HG02840 (cell line): ENCODE measurements around the gene COG3.

Source experiments
- ATAC-seq: cut with Tn5 transposase; IDR thresholded peaks from one replicate; pipeline ENCODE4 v1.9.1; 2021; ENCODE audit warnings: mild to moderate bottlenecking, moderate library complexity, moderate number of reproducible peaks; ENCODE audit not compliant: unreplicated experiment, low FRiP score

Gene COG3

GRCh38 chr13:45445053-45445452 lies 19.7 kb upstream of the COG3 start:
- ATAC-seq = no peak

DNA sequence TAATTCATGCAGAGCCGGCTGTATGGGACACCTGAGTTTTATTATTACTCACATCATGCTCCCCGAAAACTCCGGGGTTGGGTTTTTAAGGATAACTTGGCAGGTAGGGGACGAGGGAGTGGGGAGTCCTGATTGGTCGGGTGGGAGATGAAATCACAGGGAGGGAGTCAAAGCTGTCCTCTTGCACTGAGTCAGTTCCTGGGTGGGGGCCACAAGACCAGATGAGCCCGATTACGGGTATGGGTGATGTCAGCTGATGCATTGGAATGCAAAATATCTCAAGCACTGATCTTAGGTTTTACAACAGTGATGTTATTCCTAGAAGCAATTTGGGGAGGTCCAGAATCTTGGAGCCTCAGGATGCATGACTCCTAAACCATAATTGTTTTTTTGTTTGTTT lies 18.6 kb upstream of the COG3 start:
- no peak for ATAC-seq

DNA sequence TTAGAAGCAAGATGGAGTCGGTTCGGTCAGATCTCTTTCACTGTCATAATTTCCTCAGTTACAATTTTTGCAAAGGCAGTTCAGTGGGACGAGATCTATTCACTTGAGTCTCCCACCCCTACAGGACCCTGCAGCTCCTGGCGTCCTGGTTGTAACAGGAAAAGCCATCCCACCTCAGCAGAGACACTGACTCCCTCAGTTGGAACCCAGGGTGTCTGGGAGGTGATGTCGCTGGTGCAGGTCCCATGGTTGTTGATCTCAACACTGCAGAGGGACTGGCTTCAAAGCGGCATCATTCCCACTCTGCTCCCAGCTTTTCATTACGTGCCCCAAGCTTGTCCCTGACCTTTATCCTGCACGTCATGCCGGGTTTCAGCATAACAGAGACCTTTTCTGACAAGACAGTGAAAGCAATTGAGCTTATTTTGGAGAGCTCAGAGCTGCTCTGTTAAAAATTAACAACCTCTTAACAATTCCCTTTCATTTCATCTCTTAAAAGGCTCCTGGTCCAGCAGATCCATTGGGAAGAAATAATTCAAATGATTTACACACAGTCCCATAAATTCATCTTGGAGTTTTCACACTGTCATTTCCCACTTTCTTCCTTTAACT lies 17.6 kb upstream of the COG3 start:
- no peak for ATAC-seq

- ATAC-seq = no peak
Observed at GRCh38 chr13:45448965-45449559, 15.7 kb upstream of the COG3 start.

DNA sequence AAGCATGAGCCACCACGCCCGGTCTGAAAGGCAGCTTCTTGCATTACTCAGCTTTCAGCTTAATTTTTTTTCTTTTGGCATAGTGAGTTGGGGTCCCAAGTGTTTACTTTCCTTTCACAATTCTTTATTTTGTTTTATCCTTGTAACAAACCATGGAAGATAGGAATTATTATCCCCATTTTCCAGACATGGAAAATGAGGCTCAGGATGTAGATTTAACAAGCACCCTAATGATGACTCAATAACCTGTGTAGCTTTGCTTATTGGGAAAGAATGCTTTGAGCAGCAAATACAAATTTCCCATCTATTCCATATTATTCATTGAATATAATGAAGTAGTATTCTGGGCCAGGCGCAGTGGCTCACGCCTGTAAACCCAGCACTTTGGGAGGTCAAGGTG lies 13.5 kb upstream of the COG3 start:
- no peak for ATAC-seq

- ATAC-seq = no peak
Observed at GRCh38 chr13:45454204-45454603, 10.5 kb upstream of the COG3 start.

DNA sequence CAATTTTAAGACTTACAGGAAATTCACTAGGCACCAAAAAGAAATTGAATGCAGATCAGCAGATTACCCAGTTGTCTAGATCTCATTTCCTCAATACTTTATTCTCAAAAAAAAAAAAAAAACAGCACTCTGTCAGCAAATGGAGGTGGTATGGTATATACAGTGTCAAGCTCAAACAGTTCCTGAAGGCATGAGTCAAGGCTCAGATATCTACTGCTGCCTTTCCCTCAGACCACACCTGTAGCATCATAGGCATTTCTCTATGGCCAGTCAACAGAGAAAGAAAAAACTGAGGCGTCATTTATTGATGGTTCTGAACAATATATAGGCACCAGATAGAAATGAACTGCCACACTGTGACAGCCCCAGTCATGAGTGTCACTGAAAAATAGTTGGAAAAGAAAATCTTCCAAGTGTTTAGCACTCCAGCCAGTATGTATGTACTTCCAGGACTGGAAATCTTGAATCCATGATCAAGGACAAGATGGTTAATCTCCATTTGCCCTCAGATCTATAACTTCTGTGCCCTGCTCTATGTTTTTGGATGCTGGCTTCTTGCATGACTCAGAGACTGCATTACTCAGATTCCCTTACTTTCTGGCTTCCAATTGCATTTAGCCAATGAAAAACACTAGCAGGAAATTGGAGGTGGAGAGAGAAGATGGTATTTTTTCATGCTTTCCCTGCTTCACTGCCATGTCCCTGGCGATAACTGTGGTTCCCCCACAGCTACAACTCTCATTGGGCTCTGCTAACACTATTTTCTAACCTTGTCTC lies 8.4 kb upstream of the COG3 start:
- ATAC-seq = no peak

GRCh38 chr13:45464141-45464686 lies 525 bp upstream of the COG3 start:
- ATAC-seq = no peak

DNA sequence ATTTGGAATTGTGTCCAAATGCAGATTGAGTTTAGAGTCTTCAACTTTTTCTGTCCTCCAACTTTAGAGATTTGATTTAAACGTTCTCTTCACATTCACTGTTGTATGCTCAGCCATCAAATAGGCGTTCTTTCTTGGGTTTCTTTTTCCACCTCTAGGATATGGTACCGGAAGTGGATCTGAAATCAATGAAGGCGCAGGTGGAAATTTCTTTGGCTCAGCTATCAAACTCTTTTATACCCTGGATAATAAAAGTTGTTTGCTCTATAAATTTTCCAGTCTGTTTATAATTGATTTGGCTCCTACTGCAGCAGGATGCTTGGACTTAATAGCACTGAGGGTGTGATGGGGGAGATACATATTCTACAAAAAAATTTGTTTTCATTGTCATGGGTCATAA lies 1.6 kb downstream of the COG3 start:
- ATAC-seq = no peak

DNA sequence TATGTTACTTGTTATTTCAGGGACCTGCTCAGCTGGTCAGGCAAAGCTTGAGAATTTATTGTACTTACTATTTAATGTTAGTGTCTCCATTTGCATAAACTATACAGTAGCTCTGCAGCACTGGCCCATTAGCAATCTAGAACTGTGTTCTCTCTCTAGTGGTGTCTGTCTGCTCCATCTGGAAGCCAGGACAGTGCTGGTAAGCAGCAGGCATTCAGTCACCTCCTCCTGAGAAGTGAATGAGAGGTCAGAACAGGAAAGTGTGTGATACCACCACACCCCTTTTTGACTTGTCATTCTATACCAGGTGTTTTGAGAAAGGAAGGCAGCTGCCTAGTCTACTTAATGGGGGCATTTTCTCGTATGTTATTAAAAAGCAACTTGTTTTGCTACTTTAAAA lies 3.9 kb downstream of the COG3 start:
- ATAC-seq = no peak

- ATAC-seq = no peak
Observed at GRCh38 chr13:45472171-45472705, 7.5 kb downstream of the COG3 start.

GRCh38 chr13:45473627-45474026 lies 8.9 kb downstream of the COG3 start:
- no peak for ATAC-seq

DNA sequence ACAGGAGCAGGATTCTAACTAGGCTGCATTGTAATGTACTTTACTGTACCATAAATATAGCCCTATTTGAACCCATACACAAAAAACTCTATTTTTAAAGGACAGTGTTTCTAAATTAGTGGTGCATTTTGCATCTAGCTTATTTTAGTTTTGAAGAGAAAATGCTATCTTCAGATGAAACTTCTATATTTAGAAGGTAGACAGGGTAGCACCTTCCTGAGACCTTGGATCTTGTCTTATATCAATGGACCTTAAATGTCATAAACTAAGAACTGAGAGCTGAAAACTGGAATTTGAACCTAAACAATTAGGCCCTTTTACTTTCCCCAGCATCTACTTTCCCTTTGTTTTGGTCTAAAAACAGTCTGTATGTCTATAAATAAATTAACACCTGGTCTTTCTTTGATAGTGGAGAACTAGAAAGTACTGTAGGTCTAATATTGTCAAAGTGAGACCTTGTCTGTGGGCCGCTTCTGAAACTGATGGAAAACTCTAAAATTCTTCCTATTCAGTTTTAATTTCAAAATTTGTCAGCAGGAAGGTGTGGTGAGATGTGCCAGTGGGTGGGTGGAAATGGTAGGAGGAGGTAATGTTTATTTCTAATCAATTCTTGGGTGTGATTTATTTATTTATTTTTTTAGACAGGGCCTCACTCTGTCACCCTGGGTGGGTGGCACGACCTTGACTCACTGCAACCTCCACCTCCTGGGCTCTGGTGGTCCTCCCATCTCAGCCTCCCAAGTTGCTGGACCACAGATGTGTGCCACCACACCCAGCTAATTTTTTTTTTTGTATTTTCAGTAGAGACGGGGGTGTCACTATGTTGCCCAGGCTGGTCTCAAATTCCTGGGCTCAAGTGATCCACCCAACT lies 10.1 kb downstream of the COG3 start:
- ATAC-seq = no peak

DNA sequence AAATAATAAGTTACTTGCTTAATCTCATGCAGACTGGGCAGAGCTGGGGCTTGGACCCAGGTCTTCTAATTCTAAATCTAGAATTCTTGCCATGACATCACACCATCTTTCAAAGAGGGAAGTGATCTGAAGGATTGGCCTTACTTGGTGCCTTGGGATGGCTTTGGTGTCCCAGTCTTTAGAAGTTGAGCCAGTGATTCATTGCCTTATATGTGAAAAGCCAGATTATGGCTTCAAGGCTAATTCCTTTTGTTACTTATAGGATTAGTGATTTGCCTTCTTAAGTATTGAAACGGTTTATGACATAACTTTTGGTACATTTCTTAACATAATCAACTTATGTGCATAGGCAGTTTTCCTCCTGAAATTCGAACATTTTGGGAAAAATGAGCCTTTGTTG lies 14.9 kb downstream of the COG3 start:
- ATAC-seq = no peak

DNA sequence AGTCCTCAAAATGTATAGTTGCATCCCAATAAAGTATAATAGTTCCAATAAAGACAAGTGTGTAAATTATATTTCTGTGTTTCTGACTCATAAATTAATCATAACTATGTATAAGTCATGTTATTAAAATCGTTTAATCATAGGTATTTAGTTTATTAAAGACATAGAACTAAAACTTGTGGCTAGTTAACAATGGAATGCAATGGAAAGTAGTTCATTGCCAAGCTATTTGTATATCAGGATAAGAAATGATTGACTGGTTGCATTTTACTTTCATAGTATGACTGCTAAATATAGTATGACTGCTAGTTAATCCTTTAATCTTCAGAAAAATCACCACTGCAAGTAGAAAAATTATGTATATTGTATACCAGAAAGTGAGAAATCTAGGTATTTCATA lies 16.9 kb downstream of the COG3 start:
- ATAC-seq = no peak

DNA sequence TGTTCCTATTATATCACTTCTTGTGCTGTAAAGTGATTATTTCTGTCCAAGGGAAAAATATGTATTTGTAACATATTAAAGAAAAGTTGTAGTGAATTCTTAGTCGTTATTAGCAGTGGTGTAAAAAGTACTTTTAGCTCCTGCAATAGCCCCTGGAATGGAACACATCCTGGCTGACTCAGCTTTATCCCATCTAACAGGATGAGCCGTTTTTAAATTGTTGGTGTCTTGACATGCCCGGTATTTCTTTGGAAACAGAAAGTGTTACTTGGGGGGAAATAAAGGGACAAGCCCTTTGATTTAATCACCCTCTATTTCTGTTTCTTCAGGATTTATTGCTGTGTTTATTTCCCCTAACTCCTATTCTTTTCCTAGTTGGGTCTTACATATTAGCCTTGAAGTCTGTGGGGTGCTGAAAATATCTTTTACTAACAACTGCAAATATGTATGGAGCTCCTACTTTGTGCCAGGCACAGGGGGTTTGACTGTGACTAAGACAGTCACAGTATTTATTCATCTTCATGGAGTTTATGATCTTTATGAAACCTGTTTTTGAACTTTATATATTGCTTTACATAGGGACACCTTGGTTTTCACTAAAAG lies 17.9 kb downstream of the COG3 start:
- no peak for ATAC-seq

- no peak for ATAC-seq
Observed at GRCh38 chr13:45487604-45488003, 22.9 kb downstream of the COG3 start.

- no peak for ATAC-seq
Observed at GRCh38 chr13:45490068-45490467, 25.3 kb downstream of the COG3 start.

GRCh38 chr13:45492538-45492937 lies 27.8 kb downstream of the COG3 start:
- ATAC-seq = no peak

DNA sequence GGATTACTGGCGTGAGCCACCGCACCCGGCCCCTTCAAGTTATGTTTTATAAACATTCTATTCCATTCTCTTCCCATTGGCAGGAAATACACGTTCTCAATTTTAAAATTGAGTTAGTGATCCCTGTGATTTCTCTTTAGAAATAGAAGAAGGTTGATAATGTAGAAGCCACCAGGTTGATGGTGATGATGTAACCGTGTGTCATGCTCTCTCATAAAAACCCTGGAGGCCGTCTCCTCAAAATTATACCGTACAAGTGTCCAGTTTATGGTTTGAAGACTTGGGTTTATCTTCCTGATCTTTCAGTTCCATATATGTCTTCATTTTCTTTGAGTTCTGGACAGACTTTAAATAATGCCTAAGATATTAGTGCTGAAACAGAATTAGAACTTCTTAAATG lies 32.2 kb downstream of the COG3 start:
- no peak for ATAC-seq
